Keratinocyte (primary cell): ENCODE results near the gene ACVR1. TPM values are rescaled to one million over a fixed set of nuclear protein-coding genes. Genes with fewer than 3 reads are reported as not detected.

Source experiments
- DNase-seq: peaks from one replicate; pipeline ENCODE4 v3.0.0-alpha.2; 2011; ENCODE audit warnings: low read depth, missing footprints, low spot score
- FAIRE-seq: peaks from 2 replicates; lab custom pipeline; 2011; peaks lifted over from hg19 to GRCh38; lab: Jason Lieb, UNC
- H2AFZ ChIP-seq: 2 replicates; pipeline ENCODE4 v1.6.0; 2012; ENCODE audit warnings: low read length, control low read depth, inconsistent platforms; ENCODE audit not compliant: control insufficient read depth
- H3K27ac ChIP-seq: 2 replicates; pipeline ENCODE4 v1.5.1; 2011; ENCODE audit warnings: low read length; ENCODE audit not compliant: control insufficient read depth, insufficient read depth
- H3K27me3 ChIP-seq: 3 replicates; pipeline ENCODE4 v1.6.0; 2011; ENCODE audit warnings: low read length; ENCODE audit not compliant: control insufficient read depth, insufficient read depth; ENCODE audit errors: extremely low read depth
- H3K36me3 ChIP-seq, 2 experiments: 2 replicates in 1 of 2; 3 replicates in 1 of 2; pipeline ENCODE4 v1.5.1; 2011; ENCODE audit warnings: low read length in 2 of 2, mild to moderate bottlenecking in 1 of 2; ENCODE audit not compliant: control insufficient read depth in 2 of 2, insufficient read depth in 2 of 2; ENCODE audit errors: extremely low read depth in 1 of 2
- H3K4me1 ChIP-seq: 3 replicates; pipeline ENCODE4 v1.5.1; 2011; ENCODE audit warnings: low read length; ENCODE audit not compliant: control insufficient read depth, insufficient read depth; ENCODE audit errors: extremely low read depth
- H3K4me2 ChIP-seq: 3 replicates; pipeline ENCODE4 v1.6.0; 2011; ENCODE audit warnings: low read depth, low read length; ENCODE audit not compliant: control insufficient read depth, insufficient read depth; ENCODE audit errors: extremely low read depth
- H3K4me3 ChIP-seq, 3 experiments: fragments of 200-600 bp in 1 of 3; sonication (generic) in 1 of 3; 2 replicates in 2 of 3; 3 replicates in 1 of 3; pipeline ENCODE4 v1.5.1; 2011 to 2016; ENCODE audit warnings: low read length in 3 of 3, mild to moderate bottlenecking in 3 of 3, control low read depth in 2 of 3, inconsistent platforms in 1 of 3, low read depth in 1 of 3, mixed read lengths in 1 of 3, mixed run types in 1 of 3, moderate library complexity in 1 of 3; ENCODE audit not compliant: control insufficient read depth in 2 of 3, insufficient read depth in 2 of 3; ENCODE audit errors: extremely low read depth in 1 of 3
- H3K79me2 ChIP-seq: 2 replicates; pipeline ENCODE4 v1.6.0; 2012; ENCODE audit warnings: low read length; ENCODE audit not compliant: control insufficient read depth, insufficient read depth
- H3K9ac ChIP-seq: 3 replicates; pipeline ENCODE4 v1.6.0; 2011; ENCODE audit warnings: low read length; ENCODE audit not compliant: control insufficient read depth, insufficient read depth; ENCODE audit errors: extremely low read depth
- H3K9me1 ChIP-seq: 3 replicates; pipeline ENCODE4 v1.6.0; 2011; ENCODE audit warnings: low read length; ENCODE audit not compliant: control insufficient read depth, insufficient read depth; ENCODE audit errors: extremely low read depth
- H3K9me3 ChIP-seq: 2 replicates; pipeline ENCODE4 v1.5.1; 2012; ENCODE audit warnings: low read depth, low read length; ENCODE audit not compliant: control insufficient read depth
- H4K20me1 ChIP-seq: 3 replicates; pipeline ENCODE4 v1.6.0; 2011; ENCODE audit warnings: low read length; ENCODE audit not compliant: control insufficient read depth, insufficient read depth; ENCODE audit errors: extremely low read depth
- CTCF ChIP-seq, 3 experiments: IDR thresholded peaks in 1 of 3; conservative IDR thresholded peaks in 1 of 3; optimal IDR thresholded peaks in 1 of 3; 2 replicates in 2 of 3; 3 replicates in 1 of 3; pipeline versions ENCODE3 to v1.5.1; 2011; ENCODE audit warnings: low read length in 3 of 3, mild to moderate bottlenecking in 3 of 3, moderate library complexity in 2 of 3, control low read depth in 1 of 3, inconsistent platforms in 1 of 3; ENCODE audit not compliant: insufficient read depth in 2 of 3; ENCODE audit errors: extremely low read depth in 1 of 3
- EZH2 ChIP-seq: IDR thresholded peaks from one replicate; pipeline ENCODE4 v1.6.1; 2012; ENCODE audit warnings: inconsistent platforms, mild to moderate bottlenecking, low read length, moderate library complexity
- dilution Hi-C: fragments of 300-500 bp; cut with MboI; formaldehyde crosslinking; loops from one replicate; pipeline ENCODE4 v1.7.0; 2020; ENCODE audit warnings: low sequenced_read_pairs; ENCODE audit not compliant: extremely low pct_ligation_motif_present
- polyA plus RNA-seq, 5 experiments: library from polyadenylated mRNA; depleted of rRNA in 3 of 5; stranded (reverse) in 3 of 5; stranded (forward) in 1 of 5; unstranded in 1 of 5; fragments of >200 nt; gene quantifications; 1 replicate in 1 of 5; 2 replicates in 3 of 5; 3 replicates in 1 of 5; pipeline versions ENCODE4 v1.2.1 to v1.2.3, GENCODE V29; 2011 to 2012; ENCODE audit warnings: missing spikeins in 2 of 5, low read depth in 1 of 5, low replicate concordance in 1 of 5

The ACVR1 gene
- polyA plus RNA-seq, 1 donor (not counting 4 experiments of a cell fraction or from before 2014, with no cell fraction given): 30.8 TPM

GRCh38 chr2:157785866-157786662 lies 90.1 kb downstream of the ACVR1 start:
- H4K20me1 ChIP-seq: no peaks in the 10 kb centered on the region
- dilution Hi-C loops: no loop called here
- H3K9me3 ChIP-seq: no peaks in the 10 kb centered on the region
- no peak for TF ChIP-seq EZH2
- no peak for TF ChIP-seq CTCF (optimal IDR thresholded peaks at IDR 0.05 in 1 of 3, IDR thresholded peaks at IDR 0.05 in 1 of 3, conservative IDR thresholded peaks at IDR 0.05 in 1 of 3; ENCODE audit: extremely low read depth in 1 of 3, insufficient read depth in 2 of 3, low read length in 3 of 3)
- H3K4me2 ChIP-seq: peak overlapping the region; percentile 67
- FAIRE-seq (peak; percentile 71), DNase-seq (peak; percentile 35)
- no peak overlapping the region for H3K4me3 ChIP-seq
- peaks cover 48% of the 10 kb centered on the region for H3K4me1 ChIP-seq
- H3K79me2 ChIP-seq: peaks cover 7% of the 10 kb centered on the region
- H2AFZ ChIP-seq: no peak overlapping the region
- H3K9ac ChIP-seq: no peak overlapping the region
- peak overlapping the region; percentile 76 for H3K27ac ChIP-seq
- no peaks in the 10 kb centered on the region for H3K36me3 ChIP-seq
- H3K27me3 ChIP-seq: no peaks in the 10 kb centered on the region
- H3K9me1 ChIP-seq: no peaks in the 10 kb centered on the region

- Histone ChIP-seq H3K9me1 (no peaks in the 10 kb centered on the region), H3K9me3 (no peaks in the 10 kb centered on the region), H4K20me1 (no peaks in the 10 kb centered on the region), H3K4me3 (no peak overlapping the region), H3K4me2 (peak overlapping the region; percentile 82), H3K9ac (no peak overlapping the region), H3K27ac (peak overlapping the region; percentile 66), H3K36me3 (no peaks in the 10 kb centered on the region), H3K79me2 (peaks cover 7% of the 10 kb centered on the region), H3K27me3 (no peaks in the 10 kb centered on the region), H2AFZ (no peak overlapping the region), H3K4me1 (peaks cover 48% of the 10 kb centered on the region)
- no peak for TF ChIP-seq EZH2
- TF ChIP-seq CTCF (optimal IDR thresholded peaks at IDR 0.05 in 1 of 3, IDR thresholded peaks at IDR 0.05 in 1 of 3, conservative IDR thresholded peaks at IDR 0.05 in 1 of 3; ENCODE audit: extremely low read depth in 1 of 3, insufficient read depth in 2 of 3, low read length in 3 of 3): no peak
- dilution Hi-C loops: no loop called here
- FAIRE-seq (no peak), DNase-seq (no peak)
Measured at GRCh38 chr2:157785200-157785599, 90.9 kb downstream of the ACVR1 start.
